Activated T-cell treated with anti-CD3 and anti-CD28 coated beads, Interleukin-2, amount 50 U/mL, for 72 hours (primary cell): ENCODE measurements around the gene GSDMA. TPM values are rescaled to one million over a fixed set of nuclear protein-coding genes. Genes with fewer than 3 reads are reported as not detected.

Experiments
- ATAC-seq, 2 donors: fragments of 150-1000 bp; cut with Tn5 transposase; replicated peaks in 1 of 2; 2 replicates each; pipeline ENCODE4 v1.10.0; 2021; ENCODE audit warnings: moderate library complexity in 2 of 2, mild to moderate bottlenecking in 1 of 2
- DNase-seq, 2 donors: peaks; one replicate each; pipeline ENCODE4 v3.0.0; 2021 to 2022; ENCODE audit warnings: mixed read lengths in 1 of 2
- H3K27ac Mint-ChIP-seq: one replicate; pipeline ENCODE4 v1.8.0; 2022; ENCODE audit warnings: mild to moderate bottlenecking, moderate library complexity, mixed read lengths
- H3K27me3 Mint-ChIP-seq: one replicate; pipeline ENCODE4 v1.8.0; 2022; ENCODE audit warnings: low read depth, mixed read lengths
- H3K36me3 Mint-ChIP-seq, 2 donors: one replicate each; pipeline ENCODE4 v1.8.0; 2022; ENCODE audit warnings: mixed read lengths in 2 of 2, mild to moderate bottlenecking in 1 of 2; ENCODE audit not compliant: insufficient read depth in 2 of 2
- H3K4me1 Mint-ChIP-seq: one replicate; pipeline ENCODE4 v1.8.0; 2022; ENCODE audit warnings: low read depth, mixed read lengths
- H3K4me3 Mint-ChIP-seq, 2 donors: one replicate each; pipeline ENCODE4 v1.8.0; 2022; ENCODE audit warnings: mild to moderate bottlenecking in 2 of 2, mixed read lengths in 2 of 2, moderate library complexity in 2 of 2
- H3K9me3 Mint-ChIP-seq, 2 donors: one replicate each; pipeline ENCODE4 v1.8.0; 2022; ENCODE audit warnings: mixed read lengths in 2 of 2
- total RNA-seq, 2 donors: library from RNA; stranded (reverse); gene quantifications; one replicate each; pipeline ENCODE4 v1.2.3, GENCODE V29; 2022

Gene GSDMA
- total RNA-seq, 2 donors from 2014 or later, result 2.1 to 4.6 TPM

DNA sequence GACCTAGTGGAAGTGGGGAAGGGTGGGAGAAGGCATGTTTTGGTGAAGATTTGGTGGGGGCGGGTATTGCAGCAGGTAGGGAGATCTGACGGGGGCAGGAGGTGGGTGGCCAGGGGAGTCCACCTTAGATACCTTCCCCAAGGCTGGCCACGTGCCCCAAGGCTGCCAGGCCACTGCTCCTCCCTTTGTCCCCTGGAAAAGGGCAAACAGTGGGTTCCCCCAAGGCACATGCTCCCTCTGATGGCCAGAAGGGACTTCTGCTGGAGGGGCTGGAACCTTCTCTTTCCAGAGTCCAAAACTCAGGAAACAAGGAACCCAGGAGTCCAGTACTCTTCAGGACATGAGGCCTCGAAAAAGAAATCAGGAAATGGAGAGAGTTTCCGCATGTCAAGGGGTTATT lies 11.6 kb downstream of the GSDMA start:
- H3K4me3 Mint-ChIP-seq, result no peak overlapping the region
- DNase-seq, result no peak
- no peak for ATAC-seq
- H3K4me1 Mint-ChIP-seq, result peaks cover 3% of the 10 kb centered on the region
- H3K27me3 Mint-ChIP-seq, result peaks cover 21% of the 10 kb centered on the region
- H3K9me3 Mint-ChIP-seq, result no peaks in the 10 kb centered on the region
- H3K36me3 Mint-ChIP-seq, result no peaks in the 10 kb centered on the region
- no peak overlapping the region for H3K27ac Mint-ChIP-seq

DNA sequence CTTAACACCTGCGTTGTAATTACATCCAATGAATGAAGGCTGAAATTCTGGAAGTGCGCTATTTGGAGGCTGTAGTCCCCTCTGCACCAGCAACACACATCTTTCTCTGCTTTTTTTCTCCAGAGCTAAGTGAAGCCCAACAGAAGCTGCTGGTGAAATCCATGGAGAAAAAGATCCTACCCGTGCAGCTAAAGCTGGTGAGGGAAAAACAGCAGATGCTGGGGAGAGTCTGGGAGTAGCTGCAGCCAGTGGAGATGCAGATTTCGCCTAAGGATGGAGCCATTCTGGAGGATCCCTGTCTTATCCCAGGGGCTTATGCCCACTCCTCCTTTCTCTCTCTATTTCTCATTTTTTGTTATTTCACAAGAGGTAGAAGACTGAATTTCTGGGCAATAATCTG lies 13.0 kb downstream of the GSDMA start:
- H3K9me3 Mint-ChIP-seq, result no peaks in the 10 kb centered on the region
- peaks cover 13% of the 10 kb centered on the region for H3K4me1 Mint-ChIP-seq
- peaks cover 9% of the 10 kb centered on the region for H3K27me3 Mint-ChIP-seq
- ATAC-seq (no peak), DNase-seq (no peak)
- H3K36me3 Mint-ChIP-seq, result no peaks in the 10 kb centered on the region
- H3K27ac Mint-ChIP-seq, result no peak overlapping the region
- no peak overlapping the region for H3K4me3 Mint-ChIP-seq

DNA sequence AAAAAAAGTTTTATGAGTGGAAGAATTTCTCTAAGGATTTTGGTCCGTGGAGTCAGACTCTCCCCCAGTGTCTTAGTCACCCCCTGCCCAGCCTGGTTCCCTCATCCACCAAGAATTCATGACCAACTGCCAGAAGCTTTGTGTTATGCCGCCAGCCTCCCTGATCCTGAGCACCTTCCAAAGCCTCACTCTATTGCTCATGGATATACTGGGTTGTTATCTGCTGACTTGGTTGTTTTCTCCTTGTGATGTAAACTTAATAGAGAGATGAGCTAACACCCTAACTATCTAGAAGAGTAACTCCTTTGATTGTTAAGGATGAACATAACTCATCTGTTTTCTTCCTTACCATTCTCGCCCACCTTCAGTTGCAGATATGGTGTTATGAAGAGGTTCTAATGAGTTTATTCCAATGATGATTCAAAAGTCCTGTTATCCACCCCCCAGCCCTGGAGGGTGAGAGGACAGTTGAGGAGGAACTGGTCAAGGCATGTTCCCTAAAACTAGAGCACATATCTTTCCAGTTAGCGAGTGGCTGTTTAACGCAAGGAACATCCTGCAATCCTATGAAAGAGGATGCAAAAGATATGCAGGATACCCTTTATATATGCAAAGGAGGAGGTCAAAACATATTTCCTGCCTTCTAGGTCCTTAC lies 16.3 kb downstream of the GSDMA start:
- Mint-ChIP-seq H3K36me3 (peaks cover 2 to 5% of the 10 kb centered on the region in 2 donors), H3K27me3 (peaks cover 6% of the 10 kb centered on the region), H3K4me3 (peak overlapping the region; percentile 52 to 94), H3K4me1 (peaks cover 37% of the 10 kb centered on the region), H3K9me3 (no peaks in the 10 kb centered on the region), H3K27ac (no peak overlapping the region)
- DNase-seq, result no peak
- no peak for ATAC-seq

DNA sequence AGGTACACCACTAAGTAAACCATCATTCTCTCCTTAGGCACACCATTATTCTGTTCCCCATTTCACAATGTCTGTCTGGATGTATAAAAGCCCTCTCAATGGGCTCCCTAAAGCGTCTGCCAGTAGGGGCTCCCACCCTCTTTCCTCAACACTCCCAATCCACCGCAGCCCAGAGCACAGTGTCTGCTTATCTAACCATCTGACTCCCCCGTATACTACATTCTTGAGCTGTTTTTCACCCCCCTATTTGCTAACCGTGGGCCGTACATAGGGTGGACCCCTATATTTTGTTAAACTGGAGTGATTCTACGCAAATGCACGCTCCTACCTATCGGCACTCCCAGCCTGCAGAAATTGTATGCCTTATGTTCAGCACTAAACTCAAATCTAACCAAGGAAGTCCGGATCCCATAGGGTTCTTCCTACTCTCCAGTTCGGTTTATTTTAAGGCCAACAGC lies 17.1 kb downstream of the GSDMA start:
- H3K36me3 Mint-ChIP-seq, result peaks cover 8 to 9% of the 10 kb centered on the region in 2 donors
- peaks cover 6% of the 10 kb centered on the region for H3K27me3 Mint-ChIP-seq
- no peaks in the 10 kb centered on the region for H3K9me3 Mint-ChIP-seq
- peaks cover 40% of the 10 kb centered on the region for H3K4me1 Mint-ChIP-seq
- H3K4me3 Mint-ChIP-seq, result peak overlapping the region; percentile 94 to 99
- peak overlapping the region; percentile 92 for H3K27ac Mint-ChIP-seq
- ATAC-seq, result peak; percentile 7 to 8
- peak in 1 of 2 donors; percentile 24 for DNase-seq

DNA sequence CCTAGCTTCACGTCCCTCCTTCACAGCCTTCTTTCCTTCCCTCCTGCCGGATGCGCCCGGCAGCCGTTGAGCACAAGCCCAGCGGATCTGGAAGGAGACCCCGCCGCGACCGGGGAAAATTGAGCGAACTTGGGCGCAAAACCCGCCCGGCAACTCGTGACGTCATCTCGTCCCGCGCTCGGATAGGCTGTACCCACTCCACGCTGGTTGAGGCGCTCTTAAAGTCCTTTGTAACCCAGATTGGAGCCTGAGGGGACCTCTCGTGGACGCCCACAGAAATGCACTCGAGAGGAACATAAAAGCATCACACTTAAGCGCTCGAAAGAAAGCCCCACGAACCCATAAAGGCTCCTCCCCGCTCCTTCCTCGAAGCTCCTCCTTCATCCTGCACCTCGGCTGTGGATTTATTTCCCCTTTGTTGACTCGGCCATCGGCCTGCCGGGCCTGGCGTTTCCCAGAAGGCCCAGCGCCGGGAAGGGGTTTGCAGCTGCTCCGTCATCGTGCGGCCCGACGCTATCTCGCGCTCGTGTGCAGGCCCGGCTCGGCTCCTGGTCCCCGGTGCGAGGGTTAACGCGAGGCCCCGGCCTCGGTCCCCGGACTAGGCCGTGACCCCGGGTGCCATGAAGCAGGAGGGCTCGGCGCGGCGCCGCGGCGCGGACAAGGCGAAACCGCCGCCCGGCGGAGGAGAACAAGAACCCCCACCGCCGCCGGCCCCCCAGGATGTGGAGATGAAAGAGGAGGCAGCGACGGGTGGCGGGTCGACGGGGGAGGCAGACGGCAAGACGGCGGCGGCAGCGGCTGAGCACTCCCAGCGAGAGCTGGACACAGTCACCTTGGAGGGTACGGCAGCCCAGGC lies 17.8 kb downstream of the GSDMA start, which contains the start of gene PSMD3:
TSS of gene PSMD3 (plus strand) at position 457 of the 856 bp plus-strand sequence. CDS start at position 621, 164 bp downstream.
- Mint-ChIP-seq H3K36me3 (peaks cover 11 to 14% of the 10 kb centered on the region in 2 donors), H3K27me3 (peaks cover 6% of the 10 kb centered on the region), H3K4me3 (peak within 1 kb of the TSS; percentile 94 to 99), H3K9me3 (no peaks in the 10 kb centered on the region), H3K27ac (peak within 1 kb of the TSS; percentile 92), H3K4me1 (peaks cover 40% of the 10 kb centered on the region)
- peak; percentile 96 to 97 for DNase-seq
- ATAC-seq, result peak; percentile 97 to 98

DNA sequence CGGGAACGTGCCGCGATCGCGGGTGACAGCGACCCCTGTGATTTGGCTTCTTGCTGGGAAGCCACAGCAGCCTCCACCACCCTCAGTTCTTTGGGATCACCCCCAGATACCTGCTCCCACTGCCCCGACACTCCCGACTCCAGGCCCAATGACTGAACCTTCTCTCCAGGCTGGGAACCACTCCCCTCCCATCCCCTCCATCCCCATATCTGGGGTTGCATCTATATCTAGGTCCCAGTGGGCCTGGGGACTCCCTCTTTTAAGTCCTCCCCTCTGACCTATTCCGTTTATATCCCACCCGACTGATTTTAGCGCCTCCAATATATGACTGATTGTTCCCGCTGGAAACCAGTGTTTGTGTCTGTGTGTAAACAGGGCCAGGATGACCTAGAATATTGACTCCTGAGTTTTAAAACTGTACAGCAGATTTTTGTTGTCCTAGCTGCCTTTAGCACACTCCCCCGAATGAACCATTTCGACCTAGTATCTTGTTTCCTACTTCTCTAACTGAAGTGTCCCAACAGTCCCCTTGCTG lies 18.5 kb downstream of the GSDMA start:
- DNase-seq, result no peak
- no peaks in the 10 kb centered on the region for H3K9me3 Mint-ChIP-seq
- H3K27ac Mint-ChIP-seq, result peak overlapping the region; percentile 89
- no peak for ATAC-seq
- peaks cover 14 to 21% of the 10 kb centered on the region in 2 donors for H3K36me3 Mint-ChIP-seq
- H3K27me3 Mint-ChIP-seq, result peaks cover 6% of the 10 kb centered on the region
- H3K4me3 Mint-ChIP-seq, result peak overlapping the region; percentile 94 to 99
- H3K4me1 Mint-ChIP-seq, result peaks cover 40% of the 10 kb centered on the region

DNA sequence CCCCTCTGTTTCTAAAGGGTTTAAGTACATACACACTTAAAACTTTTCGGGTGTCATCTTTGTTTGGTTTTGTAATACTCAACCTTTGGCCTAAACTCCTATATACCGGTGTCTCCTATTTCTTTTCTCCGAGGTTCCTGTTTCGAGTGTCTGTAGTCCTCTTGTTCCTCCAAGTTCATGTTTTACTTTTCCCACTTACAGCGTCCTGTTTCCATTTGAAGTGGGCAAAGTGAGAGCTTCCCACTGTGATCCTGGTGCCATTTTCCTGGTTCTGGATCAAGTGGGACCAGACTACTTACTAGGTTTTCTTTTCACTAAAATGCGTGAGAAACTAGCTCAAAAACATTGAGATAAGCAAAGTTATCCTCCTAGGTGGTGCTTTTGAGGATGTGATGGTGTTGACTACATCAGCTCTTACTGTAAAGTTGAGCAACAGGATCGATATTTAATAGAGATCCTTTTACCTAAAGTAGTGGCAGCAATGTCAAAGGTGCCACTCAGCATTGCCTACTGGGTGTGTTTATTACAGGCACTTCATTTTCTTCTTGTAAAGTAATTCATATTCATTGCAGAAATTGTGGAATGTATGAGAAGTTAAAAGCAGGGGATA lies 19.1 kb downstream of the GSDMA start:
- Mint-ChIP-seq H3K27ac (peak overlapping the region; percentile 89), H3K36me3 (peaks cover 16 to 25% of the 10 kb centered on the region in 2 donors), H3K9me3 (no peaks in the 10 kb centered on the region)

DNA sequence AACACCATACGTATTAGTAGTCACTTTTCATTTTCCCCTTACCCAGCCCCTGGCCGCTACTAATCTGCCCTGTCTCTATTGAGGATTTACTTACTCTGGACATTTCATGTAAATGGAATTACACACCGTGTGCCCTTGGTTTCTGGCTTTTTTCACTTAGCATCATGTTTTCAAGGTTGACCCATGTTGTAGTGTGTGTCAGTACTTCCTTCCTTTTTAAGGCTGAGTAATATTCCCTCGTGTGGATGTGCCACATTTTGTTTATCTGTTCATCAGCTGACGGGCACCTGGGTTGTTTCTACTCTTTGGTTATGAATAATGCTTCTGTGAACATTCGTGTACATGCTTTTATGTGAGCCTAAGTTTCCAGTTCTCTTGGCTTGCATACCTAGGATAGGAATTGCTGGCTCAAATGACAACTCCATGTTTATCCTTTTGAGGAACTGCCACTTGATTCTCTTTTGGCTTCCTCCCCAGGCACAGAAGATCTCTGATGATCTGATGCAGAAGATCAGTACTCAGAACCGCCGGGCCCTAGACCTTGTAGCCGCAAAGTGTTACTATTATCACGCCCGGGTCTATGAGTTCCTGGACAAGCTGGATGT lies 25.5 kb downstream of the GSDMA start:
- Mint-ChIP-seq H3K4me1 (peaks cover 8% of the 10 kb centered on the region), H3K27ac (no peak overlapping the region)

More for the DNA sequence above, 19.1 kb downstream of the GSDMA start:
- Mint-ChIP-seq H3K4me3 (peak overlapping the region; percentile 94 to 99), H3K27me3 (peaks cover 6% of the 10 kb centered on the region), H3K4me1 (peaks cover 40% of the 10 kb centered on the region)
- no peak for ATAC-seq
- no peak for DNase-seq

DNA sequence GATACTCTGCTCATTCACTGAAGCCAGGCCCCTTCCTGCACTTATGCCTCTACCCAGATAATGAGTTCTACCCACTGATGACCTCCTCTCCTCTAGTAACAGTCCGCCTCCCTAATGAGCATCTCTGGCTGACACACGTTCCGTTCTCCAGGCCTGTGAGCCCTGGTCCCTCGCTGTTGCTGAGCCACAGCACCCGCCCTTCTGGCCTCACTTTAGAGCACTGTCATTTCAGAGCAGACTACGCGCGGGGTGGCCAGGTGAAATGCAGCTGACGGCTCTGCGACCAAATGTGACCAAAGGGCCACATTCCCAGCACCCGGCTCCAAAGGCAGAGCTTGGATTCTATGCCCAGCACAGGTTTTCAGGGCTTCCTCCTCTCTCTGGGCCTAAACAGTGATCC lies 31.6 kb downstream of the GSDMA start:
- Mint-ChIP-seq H3K36me3 (peaks cover 16 to 42% of the 10 kb centered on the region in 2 donors), H3K9me3 (no peaks in the 10 kb centered on the region), H3K4me1 (peaks cover 9% of the 10 kb centered on the region), H3K4me3 (no peak overlapping the region), H3K27me3 (no peaks in the 10 kb centered on the region), H3K27ac (no peak overlapping the region)
- DNase-seq (no peak), ATAC-seq (no peak)

More for the DNA sequence above, 25.5 kb downstream of the GSDMA start:
- H3K27me3 Mint-ChIP-seq, result no peaks in the 10 kb centered on the region
- no peaks in the 10 kb centered on the region for H3K9me3 Mint-ChIP-seq
- no peak for DNase-seq
- ATAC-seq, result no peak
- peaks cover 36 to 61% of the 10 kb centered on the region in 2 donors for H3K36me3 Mint-ChIP-seq
- H3K4me3 Mint-ChIP-seq, result no peak overlapping the region

DNA sequence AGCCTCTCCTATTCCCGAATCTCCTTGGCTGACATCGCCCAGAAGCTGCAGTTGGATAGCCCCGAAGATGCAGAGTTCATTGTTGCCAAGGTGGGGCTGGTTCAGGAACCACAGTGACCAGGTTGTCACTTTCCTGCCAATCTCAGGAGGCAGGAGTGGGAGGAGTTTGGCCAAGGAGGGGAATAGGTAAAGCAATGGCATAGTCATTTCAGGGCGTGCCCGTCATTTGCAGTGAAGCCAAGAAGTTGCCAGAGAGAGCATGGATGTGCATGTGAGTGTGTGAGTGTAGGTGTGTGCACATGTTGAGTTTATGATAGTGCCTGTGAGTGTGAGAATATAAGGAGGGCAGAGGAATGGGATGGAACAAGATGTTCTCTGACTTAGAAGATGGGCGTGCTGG lies 32.6 kb downstream of the GSDMA start:
- H3K27ac Mint-ChIP-seq, result no peak overlapping the region
- no peaks in the 10 kb centered on the region for H3K9me3 Mint-ChIP-seq
- peaks cover 16 to 37% of the 10 kb centered on the region in 2 donors for H3K36me3 Mint-ChIP-seq
- H3K27me3 Mint-ChIP-seq, result no peaks in the 10 kb centered on the region
- H3K4me3 Mint-ChIP-seq, result no peak overlapping the region
- H3K4me1 Mint-ChIP-seq, result peaks cover 11% of the 10 kb centered on the region
- ATAC-seq (no peak), DNase-seq (no peak)

DNA sequence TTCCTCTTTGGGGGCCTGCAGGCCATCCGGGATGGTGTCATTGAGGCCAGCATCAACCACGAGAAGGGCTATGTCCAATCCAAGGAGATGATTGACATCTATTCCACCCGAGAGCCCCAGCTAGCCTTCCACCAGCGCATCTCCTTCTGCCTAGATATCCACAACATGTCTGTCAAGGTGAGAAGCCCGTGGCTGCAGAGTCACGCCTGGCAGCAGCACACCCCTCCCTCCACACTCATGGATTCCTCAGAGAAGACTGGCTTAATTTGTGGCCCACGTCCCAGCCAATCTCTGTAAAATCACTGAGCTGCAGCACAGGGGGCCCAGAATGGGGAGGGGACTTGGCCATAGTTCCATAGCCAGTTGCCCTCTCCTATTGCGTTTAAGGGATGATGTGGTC lies 33.4 kb downstream of the GSDMA start:
- no peak overlapping the region for H3K4me3 Mint-ChIP-seq
- H3K36me3 Mint-ChIP-seq, result peaks cover 14 to 35% of the 10 kb centered on the region in 2 donors
- ATAC-seq (no peak), DNase-seq (no peak)
- H3K4me1 Mint-ChIP-seq, result peaks cover 11% of the 10 kb centered on the region
- H3K27me3 Mint-ChIP-seq, result no peaks in the 10 kb centered on the region
- no peak overlapping the region for H3K27ac Mint-ChIP-seq
- no peaks in the 10 kb centered on the region for H3K9me3 Mint-ChIP-seq

DNA sequence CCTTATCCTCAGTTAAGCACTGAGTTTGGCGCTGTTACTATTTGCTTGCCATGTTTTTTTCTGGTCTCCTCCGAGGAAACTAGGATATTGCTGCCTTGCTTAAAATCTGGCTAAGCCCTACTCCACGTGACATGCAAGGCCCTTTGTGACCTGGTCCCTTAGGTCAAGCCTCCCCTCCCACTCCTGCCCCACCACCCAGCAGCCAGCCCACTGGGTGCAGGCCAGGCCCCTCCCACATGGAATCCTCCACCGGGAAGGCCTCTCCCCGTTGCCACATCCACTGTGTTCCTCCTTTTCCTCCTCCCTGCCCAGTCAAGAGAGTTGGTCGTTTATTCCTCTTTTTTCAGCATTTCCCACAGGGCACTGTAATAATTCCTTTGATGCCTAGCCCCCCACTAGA lies 34.0 kb downstream of the GSDMA start:
- Mint-ChIP-seq H3K36me3 (peaks cover 14 to 29% of the 10 kb centered on the region in 2 donors), H3K4me3 (no peak overlapping the region), H3K9me3 (no peaks in the 10 kb centered on the region), H3K27me3 (no peaks in the 10 kb centered on the region), H3K4me1 (peaks cover 11% of the 10 kb centered on the region), H3K27ac (no peak overlapping the region)
- DNase-seq (no peak), ATAC-seq (no peak)
